ENCODE results near the gene GJB3.

DNA sequence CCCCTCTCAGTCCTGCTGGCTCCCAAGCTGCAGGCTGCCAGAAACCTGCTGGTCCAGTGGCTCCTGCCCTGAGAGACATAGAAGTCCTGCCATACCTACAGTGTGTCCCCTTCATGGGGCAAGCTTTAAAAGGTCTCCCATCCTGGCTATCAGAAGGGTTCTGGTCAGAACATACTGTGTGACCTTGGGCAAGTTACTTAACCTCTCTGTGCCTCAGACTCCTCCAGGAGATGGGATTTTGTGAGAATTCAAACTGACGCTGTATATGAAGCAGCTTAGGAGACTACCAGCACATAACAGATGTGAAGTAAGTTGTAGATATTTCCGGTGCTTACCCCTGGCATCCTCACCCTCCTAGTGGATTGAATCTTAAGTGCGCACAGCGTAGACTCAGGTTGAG is 34.9 kb upstream of the GJB3 start:
- TF ChIP-seq EZH2phosphoT487 (IDR thresholded peaks at IDR 0.05; ENCODE audit: insufficient read depth, low read depth) (no peak), EZH2 (IDR thresholded peaks at IDR 0.05; ENCODE audit: insufficient read depth, poor library complexity, severe bottlenecking) (no peak)

Measured in GM23248 (cell line).